Measurements from ENCODE around the gene FAM124A. TPM values are rescaled to one million over a fixed set of nuclear protein-coding genes. Genes with fewer than 3 reads are reported as not detected.

FAM124A gene
- total RNA-seq, 2 experiments from 2014 or later, result 0.44 TPM; not detected in 1

GRCh38 chr13:51192348-51192747 lies 29.9 kb upstream of the FAM124A start:
- TF ChIP-seq EZH2phosphoT487 (IDR thresholded peaks at IDR 0.05; ENCODE audit: borderline replicate concordance, low read depth, low read length) (no peak), CTCF (conservative IDR thresholded peaks at IDR 0.05; ENCODE audit: low read length) (no peak)
- H2AFZ ChIP-seq (ENCODE audit: low read length), result no peak overlapping the region
- ChIA-PET CTCF (ENCODE audit: unreplicated experiment) (no interaction called here), POLR2A (no interaction called here)
- H3K27ac ChIP-seq (ENCODE audit: low read depth, low read length, poor library complexity, severe bottlenecking), result no peak overlapping the region
- H3K9me3 ChIP-seq (ENCODE audit: low read length), result no peaks in the 10 kb centered on the region
- intact Hi-C loops (cut with micrococcal nuclease; ENCODE audit: unreplicated experiment), result no loop called here
- H4K20me1 ChIP-seq (ENCODE audit: insufficient read depth, low read length), result no peaks in the 10 kb centered on the region
- H3K36me3 ChIP-seq (ENCODE audit: insufficient read depth, low read length), result no peaks in the 10 kb centered on the region
- no TSS peak for BruUV-seq (replicated peaks)
- H3K9me2 ChIP-seq (ENCODE audit: insufficient read depth, low read length), result no peaks in the 10 kb centered on the region
- H3K4me3 ChIP-seq (ENCODE audit: low read depth, low read length, poor library complexity, severe bottlenecking), result no peak overlapping the region
- no peaks in the 10 kb centered on the region for H3K4me1 ChIP-seq (ENCODE audit: insufficient read depth, low read length, poor library complexity, severe bottlenecking)
- no peaks in the 10 kb centered on the region for H3K79me2 ChIP-seq (ENCODE audit: insufficient read depth, low read depth, low read length)
- DNase-seq (ENCODE audit: low spot score), result no peak
- H3K4me2 ChIP-seq (ENCODE audit: low read length), result no peak overlapping the region

GRCh38 chr13:51193387-51193786 lies 28.8 kb upstream of the FAM124A start:
- DNase-seq (ENCODE audit: low spot score), result no peak
- Histone ChIP-seq H4K20me1 (ENCODE audit: insufficient read depth, low read length) (no peaks in the 10 kb centered on the region), H3K9me2 (ENCODE audit: insufficient read depth, low read length) (no peaks in the 10 kb centered on the region), H3K4me1 (ENCODE audit: insufficient read depth, low read length, poor library complexity, severe bottlenecking) (no peaks in the 10 kb centered on the region), H3K4me2 (ENCODE audit: low read length) (no peak overlapping the region), H3K36me3 (ENCODE audit: insufficient read depth, low read length) (no peaks in the 10 kb centered on the region), H3K4me3 (ENCODE audit: low read depth, low read length, poor library complexity, severe bottlenecking) (no peak overlapping the region), H3K79me2 (ENCODE audit: insufficient read depth, low read depth, low read length) (no peaks in the 10 kb centered on the region), H2AFZ (ENCODE audit: low read length) (no peak overlapping the region), H3K27ac (ENCODE audit: low read depth, low read length, poor library complexity, severe bottlenecking) (no peak overlapping the region), H3K9me3 (ENCODE audit: low read length) (no peaks in the 10 kb centered on the region)
- intact Hi-C loops (cut with micrococcal nuclease; ENCODE audit: unreplicated experiment), result no loop called here
- no peak for TF ChIP-seq EZH2phosphoT487 (IDR thresholded peaks at IDR 0.05; ENCODE audit: borderline replicate concordance, low read depth, low read length)
- ChIA-PET CTCF (ENCODE audit: unreplicated experiment) (no interaction called here), POLR2A (interaction anchor here (0.6 kb wide), 1 partner anchor 1965 kb away, joined by 4 read pairs; no protein-coding TSS in a partner anchor)
- no TSS peak for BruUV-seq (replicated peaks)

GRCh38 chr13:51194942-51195341 lies 27.3 kb upstream of the FAM124A start:
- intact Hi-C loops (cut with micrococcal nuclease; ENCODE audit: unreplicated experiment), result no loop called here
- CTCF ChIA-PET (ENCODE audit: unreplicated experiment), result no interaction called here
- BruUV-seq (replicated peaks), result no TSS peak

More at GRCh38 chr13:51194942-51195341, 27.3 kb upstream of the FAM124A start:
- H3K79me2 ChIP-seq (ENCODE audit: insufficient read depth, low read depth, low read length), result no peaks in the 10 kb centered on the region
- no peak overlapping the region for H3K27ac ChIP-seq (ENCODE audit: low read depth, low read length, poor library complexity, severe bottlenecking)
- H3K4me1 ChIP-seq (ENCODE audit: insufficient read depth, low read length, poor library complexity, severe bottlenecking), result no peaks in the 10 kb centered on the region
- no peaks in the 10 kb centered on the region for H3K36me3 ChIP-seq (ENCODE audit: insufficient read depth, low read length)
- TF ChIP-seq CTCF (conservative IDR thresholded peaks at IDR 0.05; ENCODE audit: low read length) (no peak), EZH2phosphoT487 (IDR thresholded peaks at IDR 0.05; ENCODE audit: borderline replicate concordance, low read depth, low read length) (no peak)
- H4K20me1 ChIP-seq (ENCODE audit: insufficient read depth, low read length), result no peaks in the 10 kb centered on the region
- H3K9me3 ChIP-seq (ENCODE audit: low read length), result no peaks in the 10 kb centered on the region
- no peak overlapping the region for H3K4me2 ChIP-seq (ENCODE audit: low read length)
- H2AFZ ChIP-seq (ENCODE audit: low read length), result no peak overlapping the region
- DNase-seq (ENCODE audit: low spot score), result no peak
- no peaks in the 10 kb centered on the region for H3K9me2 ChIP-seq (ENCODE audit: insufficient read depth, low read length)
- POLR2A ChIA-PET, result no interaction called here
- no peak overlapping the region for H3K4me3 ChIP-seq (ENCODE audit: low read depth, low read length, poor library complexity, severe bottlenecking)

Data from OCI-LY7 (cell line).